ENCODE measurements around the gene LSM7. TPM values are rescaled to one million over a fixed set of nuclear protein-coding genes. Genes with fewer than 3 reads are reported as not detected.

Gene LSM7
- polyA plus RNA-seq, 1 donor from 2014 or later: 550 TPM

DNA sequence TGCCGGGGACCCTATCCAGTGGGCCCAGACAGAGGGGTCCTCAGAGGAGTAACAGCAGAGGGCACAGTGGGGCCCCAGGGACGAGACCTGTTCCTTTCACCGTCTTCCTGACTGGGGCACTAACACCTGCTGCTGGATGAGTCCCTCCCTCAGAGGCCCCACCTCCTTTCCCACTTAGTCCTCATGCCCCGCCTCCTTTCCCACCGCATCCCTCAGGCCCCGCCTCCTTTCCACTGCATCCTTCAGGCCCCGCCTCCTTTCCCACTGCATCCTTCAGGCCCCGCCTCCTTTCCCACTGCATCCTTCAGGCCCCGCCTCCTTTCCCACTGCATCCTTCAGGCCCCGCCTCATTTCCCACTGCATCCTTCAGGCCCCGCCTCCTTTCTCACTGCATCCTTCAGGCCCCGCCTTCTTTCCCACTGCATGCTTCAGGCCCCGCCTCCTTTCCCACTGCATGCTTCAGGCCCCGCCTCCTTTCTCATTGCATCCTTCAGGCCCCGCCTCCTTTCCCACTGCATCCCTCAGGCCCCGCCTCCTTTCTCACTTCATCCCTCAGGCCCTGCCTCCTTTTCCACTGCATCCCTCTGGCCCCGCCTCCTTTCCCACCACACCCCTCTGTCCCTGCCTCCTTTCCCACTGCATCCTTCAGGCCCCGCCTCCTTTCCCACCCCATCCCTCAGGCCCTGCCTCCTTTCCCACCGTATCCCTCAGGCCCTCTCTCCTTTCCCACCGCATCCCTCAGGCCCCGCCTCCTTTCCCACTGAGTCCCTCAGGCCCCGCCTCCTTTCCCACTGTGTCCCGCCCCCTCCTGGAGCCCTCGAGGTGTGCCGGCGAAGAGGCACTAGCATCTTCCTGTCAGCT is 6.8 kb upstream of the LSM7 start:
- H2AFZ ChIP-seq (ENCODE audit: low read depth, low read length): no peak overlapping the region
- H3F3A ChIP-seq (ENCODE audit: insufficient read depth, low read length, poor library complexity, severe bottlenecking): no peaks in the 10 kb centered on the region
- no peak overlapping the region for H3K4me2 ChIP-seq (ENCODE audit: low read length)
- H3K9ac ChIP-seq (ENCODE audit: low read length): no peak overlapping the region
- peaks cover 36% of the 10 kb centered on the region for H3K79me2 ChIP-seq (replicated peaks; ENCODE audit: insufficient read depth, low read length)
- H3K9me2 ChIP-seq (ENCODE audit: insufficient read depth, low read length): no peaks in the 10 kb centered on the region
- H4K20me1 ChIP-seq (ENCODE audit: insufficient read depth): no peaks in the 10 kb centered on the region
- H3K36me3 ChIP-seq (ENCODE audit: insufficient read depth, low read length): no peaks in the 10 kb centered on the region
- TF ChIP-seq, protein P1, sequence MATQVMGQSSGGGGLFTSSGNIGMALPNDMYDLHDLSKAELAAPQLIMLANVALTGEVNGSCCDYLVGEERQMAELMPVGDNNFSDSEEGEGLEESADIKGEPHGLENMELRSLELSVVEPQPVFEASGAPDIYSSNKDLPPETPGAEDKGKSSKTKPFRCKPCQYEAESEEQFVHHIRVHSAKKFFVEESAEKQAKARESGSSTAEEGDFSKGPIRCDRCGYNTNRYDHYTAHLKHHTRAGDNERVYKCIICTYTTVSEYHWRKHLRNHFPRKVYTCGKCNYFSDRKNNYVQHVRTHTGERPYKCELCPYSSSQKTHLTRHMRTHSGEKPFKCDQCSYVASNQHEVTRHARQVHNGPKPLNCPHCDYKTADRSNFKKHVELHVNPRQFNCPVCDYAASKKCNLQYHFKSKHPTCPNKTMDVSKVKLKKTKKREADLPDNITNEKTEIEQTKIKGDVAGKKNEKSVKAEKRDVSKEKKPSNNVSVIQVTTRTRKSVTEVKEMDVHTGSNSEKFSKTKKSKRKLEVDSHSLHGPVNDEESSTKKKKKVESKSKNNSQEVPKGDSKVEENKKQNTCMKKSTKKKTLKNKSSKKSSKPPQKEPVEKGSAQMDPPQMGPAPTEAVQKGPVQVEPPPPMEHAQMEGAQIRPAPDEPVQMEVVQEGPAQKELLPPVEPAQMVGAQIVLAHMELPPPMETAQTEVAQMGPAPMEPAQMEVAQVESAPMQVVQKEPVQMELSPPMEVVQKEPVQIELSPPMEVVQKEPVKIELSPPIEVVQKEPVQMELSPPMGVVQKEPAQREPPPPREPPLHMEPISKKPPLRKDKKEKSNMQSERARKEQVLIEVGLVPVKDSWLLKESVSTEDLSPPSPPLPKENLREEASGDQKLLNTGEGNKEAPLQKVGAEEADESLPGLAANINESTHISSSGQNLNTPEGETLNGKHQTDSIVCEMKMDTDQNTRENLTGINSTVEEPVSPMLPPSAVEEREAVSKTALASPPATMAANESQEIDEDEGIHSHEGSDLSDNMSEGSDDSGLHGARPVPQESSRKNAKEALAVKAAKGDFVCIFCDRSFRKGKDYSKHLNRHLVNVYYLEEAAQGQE (IDR thresholded peaks at IDR 0.05; ENCODE audit: borderline replicate concordance): no peak
- TF ChIP-seq EP300 (conservative IDR thresholded peaks at IDR 0.05; ENCODE audit: poor library complexity, severe bottlenecking) (no peak), TAF1 (IDR thresholded peaks at IDR 0.05; ENCODE audit: low read depth) (no peak), RAD21 (conservative IDR thresholded peaks at IDR 0.05) (no peak)
- TF ChIP-seq, protein P2, sequence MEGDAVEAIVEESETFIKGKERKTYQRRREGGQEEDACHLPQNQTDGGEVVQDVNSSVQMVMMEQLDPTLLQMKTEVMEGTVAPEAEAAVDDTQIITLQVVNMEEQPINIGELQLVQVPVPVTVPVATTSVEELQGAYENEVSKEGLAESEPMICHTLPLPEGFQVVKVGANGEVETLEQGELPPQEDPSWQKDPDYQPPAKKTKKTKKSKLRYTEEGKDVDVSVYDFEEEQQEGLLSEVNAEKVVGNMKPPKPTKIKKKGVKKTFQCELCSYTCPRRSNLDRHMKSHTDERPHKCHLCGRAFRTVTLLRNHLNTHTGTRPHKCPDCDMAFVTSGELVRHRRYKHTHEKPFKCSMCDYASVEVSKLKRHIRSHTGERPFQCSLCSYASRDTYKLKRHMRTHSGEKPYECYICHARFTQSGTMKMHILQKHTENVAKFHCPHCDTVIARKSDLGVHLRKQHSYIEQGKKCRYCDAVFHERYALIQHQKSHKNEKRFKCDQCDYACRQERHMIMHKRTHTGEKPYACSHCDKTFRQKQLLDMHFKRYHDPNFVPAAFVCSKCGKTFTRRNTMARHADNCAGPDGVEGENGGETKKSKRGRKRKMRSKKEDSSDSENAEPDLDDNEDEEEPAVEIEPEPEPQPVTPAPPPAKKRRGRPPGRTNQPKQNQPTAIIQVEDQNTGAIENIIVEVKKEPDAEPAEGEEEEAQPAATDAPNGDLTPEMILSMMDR (IDR thresholded peaks at IDR 0.05; ENCODE audit: poor library complexity, severe bottlenecking): no peak
- H3K27me3 ChIP-seq (ENCODE audit: insufficient read depth, low read depth, low read length): no peaks in the 10 kb centered on the region
- no peaks in the 10 kb centered on the region for H3K9me3 ChIP-seq (ENCODE audit: low read length)
- H3K27ac ChIP-seq (ENCODE audit: low read length): no peak overlapping the region
- no peak overlapping the region for H3K4me3 ChIP-seq (ENCODE audit: low read length)

DNA sequence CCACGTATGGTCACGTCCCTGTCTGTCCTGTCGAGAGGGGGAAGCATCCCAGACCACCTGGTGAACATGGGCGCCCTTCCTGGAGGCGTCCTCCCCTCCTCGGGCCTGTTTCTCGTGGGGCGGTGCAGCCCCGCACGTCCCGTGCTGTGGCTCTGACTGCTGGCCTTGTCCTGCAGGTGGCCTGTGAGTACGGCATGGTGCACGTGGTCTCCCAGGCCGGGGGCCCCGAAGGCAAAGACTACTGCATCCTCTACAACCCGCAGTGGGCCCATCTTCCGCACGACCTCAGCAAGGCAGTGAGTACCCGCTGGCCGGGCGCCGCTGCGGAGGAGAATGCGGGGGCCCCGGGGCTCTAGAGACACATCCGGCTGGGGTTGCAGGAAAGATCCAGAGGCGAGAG is 6.0 kb upstream of the LSM7 start:
- no peak overlapping the region for H3K4me3 ChIP-seq (ENCODE audit: low read length)
- no peak overlapping the region for H3K4me2 ChIP-seq (ENCODE audit: low read length)
- H3F3A ChIP-seq (ENCODE audit: insufficient read depth, low read length, poor library complexity, severe bottlenecking): no peaks in the 10 kb centered on the region
- H2AFZ ChIP-seq (ENCODE audit: low read depth, low read length): no peak overlapping the region
- H3K27ac ChIP-seq (ENCODE audit: low read length): no peak overlapping the region
- H3K9me3 ChIP-seq (ENCODE audit: low read length): no peaks in the 10 kb centered on the region
- no peaks in the 10 kb centered on the region for H3K27me3 ChIP-seq (ENCODE audit: insufficient read depth, low read depth, low read length)
- H3K79me2 ChIP-seq (replicated peaks; ENCODE audit: insufficient read depth, low read length): peaks cover 42% of the 10 kb centered on the region
- no peaks in the 10 kb centered on the region for H4K20me1 ChIP-seq (ENCODE audit: insufficient read depth)
- H3K36me3 ChIP-seq (ENCODE audit: insufficient read depth, low read length): no peaks in the 10 kb centered on the region
- TF ChIP-seq POLR2AphosphoS5 (IDR thresholded peaks at IDR 0.05) (no peak), MXI1 (conservative IDR thresholded peaks at IDR 0.05; ENCODE audit: poor library complexity, severe bottlenecking) (no peak), EZH2 (IDR thresholded peaks at IDR 0.05; ENCODE audit: borderline replicate concordance, insufficient read depth, low read length, poor library complexity, severe bottlenecking) (no peak), EP300 (conservative IDR thresholded peaks at IDR 0.05; ENCODE audit: poor library complexity, severe bottlenecking) (no peak), SMC3 (conservative IDR thresholded peaks at IDR 0.05; ENCODE audit: poor library complexity) (no peak), RAD21 (conservative IDR thresholded peaks at IDR 0.05) (no peak), TAF1 (IDR thresholded peaks at IDR 0.05; ENCODE audit: low read depth) (no peak)
- TF ChIP-seq, protein P1 (IDR thresholded peaks at IDR 0.05; ENCODE audit: borderline replicate concordance): no peak
- TF ChIP-seq, protein P2 (IDR thresholded peaks at IDR 0.05; ENCODE audit: poor library complexity, severe bottlenecking): no peak
- H3K9ac ChIP-seq (ENCODE audit: low read length): no peak overlapping the region
- H3K9me2 ChIP-seq (ENCODE audit: insufficient read depth, low read length): no peaks in the 10 kb centered on the region

Data from neural cell (in vitro differentiated cells).